ENCODE data around the gene FAM135A.

DNA sequence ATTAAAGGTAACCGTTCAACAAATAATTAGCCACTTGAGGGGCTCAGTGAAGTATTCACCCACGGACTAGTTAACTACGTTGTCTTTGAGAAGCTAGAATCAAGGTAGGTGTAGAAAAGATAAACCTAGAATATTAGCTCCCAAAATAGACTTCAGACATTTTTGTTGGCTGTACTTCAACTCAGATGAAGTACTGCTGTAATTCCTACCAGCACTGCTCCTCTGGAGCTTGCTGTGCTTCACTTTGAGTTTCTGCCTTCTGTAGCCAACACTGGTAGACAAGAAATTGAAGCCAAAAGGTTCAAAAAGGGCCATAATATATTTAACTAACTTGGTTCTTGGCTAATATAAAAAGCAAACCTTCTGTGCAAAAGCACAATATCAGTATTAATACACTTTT is 134.6 kb downstream of the FAM135A start:
- TF ChIP-seq, protein P1, sequence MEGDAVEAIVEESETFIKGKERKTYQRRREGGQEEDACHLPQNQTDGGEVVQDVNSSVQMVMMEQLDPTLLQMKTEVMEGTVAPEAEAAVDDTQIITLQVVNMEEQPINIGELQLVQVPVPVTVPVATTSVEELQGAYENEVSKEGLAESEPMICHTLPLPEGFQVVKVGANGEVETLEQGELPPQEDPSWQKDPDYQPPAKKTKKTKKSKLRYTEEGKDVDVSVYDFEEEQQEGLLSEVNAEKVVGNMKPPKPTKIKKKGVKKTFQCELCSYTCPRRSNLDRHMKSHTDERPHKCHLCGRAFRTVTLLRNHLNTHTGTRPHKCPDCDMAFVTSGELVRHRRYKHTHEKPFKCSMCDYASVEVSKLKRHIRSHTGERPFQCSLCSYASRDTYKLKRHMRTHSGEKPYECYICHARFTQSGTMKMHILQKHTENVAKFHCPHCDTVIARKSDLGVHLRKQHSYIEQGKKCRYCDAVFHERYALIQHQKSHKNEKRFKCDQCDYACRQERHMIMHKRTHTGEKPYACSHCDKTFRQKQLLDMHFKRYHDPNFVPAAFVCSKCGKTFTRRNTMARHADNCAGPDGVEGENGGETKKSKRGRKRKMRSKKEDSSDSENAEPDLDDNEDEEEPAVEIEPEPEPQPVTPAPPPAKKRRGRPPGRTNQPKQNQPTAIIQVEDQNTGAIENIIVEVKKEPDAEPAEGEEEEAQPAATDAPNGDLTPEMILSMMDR (IDR thresholded peaks at IDR 0.05) = no peak
- no peak for TF ChIP-seq POLR2A (IDR thresholded peaks at IDR 0.05)

Measured in Peyer's patch (tissue), 4 donors.